Inferior parietal cortex (tissue), 1 donor: ENCODE measurements around the gene UFSP1.

Experiments used
- DNase-seq: peaks from one replicate; pipeline ENCODE4 v3.0.0-alpha.2; 2016; ENCODE audit errors: extremely low spot score

Gene UFSP1

GRCh38 chr7:100895956-100896731 is 6.6 kb upstream of the UFSP1 start:
- DNase-seq = no peak

GRCh38 chr7:100895701-100895955 is 6.1 kb upstream of the UFSP1 start, which contains the start of gene ACHE:
TSS of gene ACHE (minus strand) at chr7:100895888. CDS start at chr7:100894232, 1,656 bp downstream.
- no peak for DNase-seq

- DNase-seq = no peak
Observed at GRCh38 chr7:100894860-100895700, 5.6 kb upstream of the UFSP1 start.

GRCh38 chr7:100893910-100894721 is 4.6 kb upstream of the UFSP1 start:
- DNase-seq = no peak

- DNase-seq = no peak
Observed at GRCh38 chr7:100893318-100893895, 3.9 kb upstream of the UFSP1 start.

- no peak for DNase-seq
Observed at GRCh38 chr7:100892364-100893317, 3.1 kb upstream of the UFSP1 start.

- no peak for DNase-seq
Observed at GRCh38 chr7:100891568-100892247, 2.2 kb upstream of the UFSP1 start.

- no peak for DNase-seq
Observed at GRCh38 chr7:100890653-100891567, 1.4 kb upstream of the UFSP1 start.

- DNase-seq = no peak
Observed at GRCh38 chr7:100888291-100888987, 1.1 kb downstream of the UFSP1 start.

GRCh38 chr7:100887516-100888290 is 1.8 kb downstream of the UFSP1 start:
- DNase-seq = no peak

- DNase-seq = no peak
Observed at GRCh38 chr7:100886936-100887515, 2.5 kb downstream of the UFSP1 start.

GRCh38 chr7:100886142-100886935 is 3.2 kb downstream of the UFSP1 start:
- no peak for DNase-seq

- DNase-seq = no peak
Observed at GRCh38 chr7:100885440-100886141, 3.9 kb downstream of the UFSP1 start.

GRCh38 chr7:100884736-100885439 is 4.6 kb downstream of the UFSP1 start:
- no peak for DNase-seq
